IMR-90 (cell line): Measurements from ENCODE around the gene KIAA0319L. TPM values are rescaled to one million over a fixed set of nuclear protein-coding genes. Genes with fewer than 3 reads are reported as not detected.

Source experiments
- ATAC-seq: fragments of 200-7000 bp; cut with Tn5 transposase; 2 replicates; pipeline ENCODE4 v1.9.1; 2020; ENCODE audit warnings: low read depth, mild to moderate bottlenecking, moderate library complexity
- BruUV-seq: library from RNA; stranded (reverse); fragments of 400-500 nt; replicated peaks from 2 replicates; lab custom pipeline; 2021; lab: Mats Ljungman, UMichigan
- CTCF ChIA-PET: fragments of 300-600 bp; formaldehyde crosslinking; extraction: SDS; loops from one replicate; lab custom pipeline; 2021; ENCODE audit warnings: antibody characterized with exemption; lab: Yijun Ruan, JAX
- POLR2A ChIA-PET: fragments of 300-600 bp; sonication (Branson Sonifier 250); formaldehyde crosslinking; loops from one replicate; lab custom pipeline; 2022; ENCODE audit warnings: antibody characterized with exemption; ENCODE audit not compliant: unreplicated experiment; lab: Charles Lee
- DNase-seq: peaks from one replicate; pipeline ENCODE4 v3.0.0; 2013
- H2AFZ ChIP-seq: replicated peaks from 2 replicates; pipeline ENCODE3; 2013; ENCODE audit warnings: low read length, mild to moderate bottlenecking; ENCODE audit not compliant: poor library complexity
- H2AK5ac ChIP-seq: 2 replicates; pipeline ENCODE4 v1.6.1; 2013; ENCODE audit warnings: low read depth, low read length, inconsistent platforms
- H2AK9ac ChIP-seq: replicated peaks from 2 replicates; pipeline ENCODE3; 2013; ENCODE audit warnings: mild to moderate bottlenecking, low read depth, low read length, moderate library complexity; ENCODE audit not compliant: poor library complexity
- H2BK120ac ChIP-seq: 2 replicates; pipeline ENCODE4 v1.6.1; 2013; ENCODE audit warnings: low read depth, low read length, inconsistent platforms
- H2BK15ac ChIP-seq: 3 replicates; pipeline ENCODE4 v1.6.1; 2013; ENCODE audit warnings: low read depth, low read length, inconsistent platforms
- H2BK20ac ChIP-seq: 2 replicates; pipeline ENCODE4 v1.6.1; 2013; ENCODE audit warnings: low read depth, mild to moderate bottlenecking, inconsistent platforms, low read length, moderate library complexity
- H2BK5ac ChIP-seq: 2 replicates; pipeline ENCODE4 v1.6.1; 2013; ENCODE audit warnings: mild to moderate bottlenecking, low read depth, low read length, inconsistent platforms; ENCODE audit not compliant: poor library complexity, severe bottlenecking
- H3K14ac ChIP-seq: replicated peaks from 2 replicates; pipeline ENCODE4 v1.6.1; 2013; ENCODE audit warnings: low read depth, low read length, inconsistent platforms
- H3K18ac ChIP-seq: 2 replicates; pipeline ENCODE4 v1.6.1; 2013; ENCODE audit warnings: low read depth, low read length, control low read depth
- H3K23ac ChIP-seq: 2 replicates; pipeline ENCODE4 v1.6.1; 2013; ENCODE audit warnings: low read depth, low read length, inconsistent platforms
- H3K27ac ChIP-seq: 2 replicates; pipeline ENCODE4 v1.5.1; 2013; ENCODE audit warnings: mild to moderate bottlenecking, control low read depth, low read length; ENCODE audit not compliant: insufficient read depth
- H3K27me3 ChIP-seq: 2 replicates; pipeline ENCODE4 v1.6.1; 2013; ENCODE audit warnings: low read length; ENCODE audit not compliant: control insufficient read depth, insufficient read depth
- H3K36me3 ChIP-seq: 2 replicates; pipeline ENCODE4 v1.6.1; 2013; ENCODE audit warnings: low read length, mixed read lengths; ENCODE audit not compliant: control insufficient read depth, insufficient read depth
- H3K4ac ChIP-seq: 2 replicates; pipeline ENCODE4 v1.6.1; 2013; ENCODE audit warnings: low read depth, low read length, inconsistent platforms
- H3K4me1 ChIP-seq: 2 replicates; pipeline ENCODE4 v1.6.1; 2013; ENCODE audit warnings: low read length, mixed read lengths; ENCODE audit not compliant: control insufficient read depth, insufficient read depth
- H3K4me2 ChIP-seq: 2 replicates; pipeline ENCODE4 v1.6.1; 2013; ENCODE audit warnings: low read depth, mild to moderate bottlenecking, control low read depth, low read length, moderate library complexity
- H3K4me3 ChIP-seq: 2 replicates; pipeline ENCODE4 v1.5.1; 2013; ENCODE audit warnings: low read depth, mild to moderate bottlenecking, control low read depth, low read length, moderate library complexity; ENCODE audit not compliant: insufficient read depth
- H3K56ac ChIP-seq: 2 replicates; pipeline ENCODE4 v1.6.1; 2013; ENCODE audit warnings: low read length, inconsistent platforms; ENCODE audit not compliant: insufficient read depth; ENCODE audit errors: extremely low read depth
- H3K79me1 ChIP-seq, 2 experiments: 2 replicates each; pipeline ENCODE4 v1.6.1; 2013; ENCODE audit warnings: low read length in 2 of 2, inconsistent platforms in 1 of 2, low read depth in 1 of 2
- H3K9ac ChIP-seq: 2 replicates; pipeline ENCODE4 v1.6.1; 2013; ENCODE audit warnings: low read depth, low read length, control low read depth
- H3K9me1 ChIP-seq: 2 replicates; pipeline ENCODE4 v1.6.1; 2013; ENCODE audit warnings: low read length, inconsistent platforms; ENCODE audit not compliant: insufficient read depth
- H3K9me3 ChIP-seq: 2 replicates; pipeline ENCODE4 v1.6.1; 2013; ENCODE audit warnings: low read length; ENCODE audit not compliant: control insufficient read depth, insufficient read depth
- H4K20me1 ChIP-seq: 2 replicates; pipeline ENCODE4 v1.6.1; 2013; ENCODE audit warnings: low read length, inconsistent platforms; ENCODE audit not compliant: insufficient read depth
- H4K5ac ChIP-seq: 2 replicates; pipeline ENCODE4 v1.6.1; 2013; ENCODE audit warnings: mild to moderate bottlenecking, low read depth, low read length, control low read depth
- H4K8ac ChIP-seq, 2 experiments: 2 replicates each; pipeline ENCODE4 v1.6.1; 2013; ENCODE audit warnings: low read depth in 2 of 2, low read length in 2 of 2, control low read depth in 1 of 2, inconsistent platforms in 1 of 2
- H4K91ac ChIP-seq: 2 replicates; pipeline ENCODE4 v1.6.1; 2013; ENCODE audit warnings: low read depth, low read length, inconsistent platforms; ENCODE audit not compliant: insufficient read depth
- BHLHE40 ChIP-seq: fragments of 150-350 bp; IDR thresholded peaks from 2 replicates; pipeline ENCODE4 v1.6.1; 2016; ENCODE audit warnings: mild to moderate bottlenecking, low read depth, low read length
- CEBPB ChIP-seq: IDR thresholded peaks from 2 replicates; pipeline ENCODE4 v1.6.1; 2012; ENCODE audit warnings: low read depth, low read length, improper control_type of control experiment
- CHD1 ChIP-seq: IDR thresholded peaks from 2 replicates; pipeline ENCODE4 v1.6.1; 2012; ENCODE audit warnings: low read depth, low read length, improper control_type of control experiment
- MAZ ChIP-seq: IDR thresholded peaks from 2 replicates; pipeline ENCODE4 v1.6.1; 2012; ENCODE audit warnings: low read depth, mild to moderate bottlenecking, low read length, improper control_type of control experiment, moderate library complexity, borderline replicate concordance
- MXI1 ChIP-seq: IDR thresholded peaks from 2 replicates; pipeline ENCODE4 v1.6.1; 2012; ENCODE audit warnings: low read depth, mild to moderate bottlenecking, low read length, moderate library complexity, borderline replicate concordance
- NFE2L2 ChIP-seq: fragments of 150-350 bp; IDR thresholded peaks from 2 replicates; pipeline ENCODE4 v1.6.1; 2016; ENCODE audit warnings: low read depth, mild to moderate bottlenecking, low read length
- POLR2A ChIP-seq: IDR thresholded peaks from 2 replicates; pipeline ENCODE4 v1.6.1; 2012; ENCODE audit warnings: mild to moderate bottlenecking, low read depth, low read length
- RAD21 ChIP-seq: IDR thresholded peaks from 2 replicates; pipeline ENCODE4 v1.6.1; 2012; ENCODE audit warnings: low read length, improper control_type of control experiment
- RCOR1 ChIP-seq: IDR thresholded peaks from 2 replicates; pipeline ENCODE4 v1.6.1; 2012; ENCODE audit warnings: mild to moderate bottlenecking, low read length, improper control_type of control experiment; ENCODE audit not compliant: insufficient replicate concordance
- WGBS, 2 experiments: methylation state at CpG; one replicate each; pipeline versions ENCODE4 v1.1.5 to v1.1.7; 2013; ENCODE audit warnings: missing lambda C conversion rate in 2 of 2; ENCODE audit not compliant: insufficient read length in 1 of 2; ENCODE audit errors: extremely low coverage in 2 of 2; 5-methylcytosine and 5-hydroxymethylcytosine counted together
- dilution Hi-C: fragments of 300-500 bp; cut with HindIII; formaldehyde crosslinking; loops from one replicate; pipeline ENCODE4 v1.14.3; 2018; ENCODE audit warnings: low sequenced_read_pairs; ENCODE audit not compliant: unreplicated experiment
- in situ Hi-C: fragments of 300-500 bp; cut with MboI; formaldehyde crosslinking; loops from 3 replicates; pipeline ENCODE4 v1.14.3; 2019; ENCODE audit warnings: low sequenced_read_pairs, inconsistent platforms, mixed read lengths
- intact Hi-C: fragments of 100-400 bp; cut with micrococcal nuclease; formaldehyde crosslinking; loops from 2 replicates; pipeline ENCODE4 v1.10.0; 2022
- polyA plus RNA-seq, 3 experiments: library from polyadenylated mRNA; depleted of rRNA; stranded (reverse); fragments of >200 nt; gene quantifications; 2 replicates each; pipeline ENCODE4 v1.2.3, GENCODE V29; 2012; ENCODE audit warnings: low replicate concordance in 1 of 3
- total RNA-seq: library from RNA; depleted of rRNA; stranded (reverse); fragments of >200 nt; gene quantifications from 2 replicates; pipeline ENCODE4 v1.2.3, GENCODE V29; 2012
- TF ChIP-seq, protein P1 (sequence below): fragments of 150-350 bp; IDR thresholded peaks from 2 replicates; pipeline ENCODE4 v1.6.1; 2016; ENCODE audit warnings: low read depth, mild to moderate bottlenecking, low read length, moderate library complexity, borderline replicate concordance
- TF ChIP-seq, protein P2 (sequence below): fragments of 150-350 bp; IDR thresholded peaks from 2 replicates; pipeline ENCODE4 v1.6.1; 2017; ENCODE audit warnings: mild to moderate bottlenecking, antibody characterized with exemption, low read length, low read depth

The KIAA0319L gene
- total and polyA plus RNA-seq, 2 of the 4 experiments (the other 2 are of a cell fraction): 38.0 to 49.8 TPM

DNA sequence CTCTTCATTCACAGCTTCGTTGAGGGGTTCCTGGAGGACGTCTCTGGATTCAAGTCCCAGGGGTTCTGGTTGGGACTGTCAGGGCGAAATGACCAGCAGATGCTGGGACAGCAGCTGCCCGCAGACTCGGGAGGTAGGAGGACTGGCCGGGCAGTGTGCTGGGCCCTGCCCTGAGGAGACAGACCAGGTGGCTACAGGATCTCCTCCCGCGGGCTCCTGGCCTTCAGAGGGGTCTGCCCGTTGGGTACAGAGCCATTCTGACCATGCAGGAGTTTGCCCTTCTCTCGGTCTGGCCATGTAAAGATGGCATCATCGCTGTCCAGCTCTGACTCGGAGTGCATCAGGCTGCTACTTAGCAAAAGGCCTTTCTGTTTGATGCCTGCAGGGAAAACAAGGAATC lies 122.5 kb downstream of the KIAA0319L start:
- Histone ChIP-seq H3K9me3 (no peaks in the 10 kb centered on the region), H2AK5ac (no peak overlapping the region), H2BK5ac (no peak overlapping the region), H3K4me3 (no peak overlapping the region), H2BK120ac (no peak overlapping the region), H3K9me1 (peaks cover 3% of the 10 kb centered on the region; the same call in 1 of the 2 replicates), H3K18ac (no peak overlapping the region), H3K79me1 (no peaks in the 10 kb centered on the region; a peak in 1 of 4 replicates), H2AFZ (no peak overlapping the region), H3K27ac (no peak overlapping the region), H3K14ac (no peak overlapping the region), H4K91ac (no peak overlapping the region), H3K56ac (no peak overlapping the region), H4K5ac (no peak overlapping the region), H3K4me1 (peaks cover 2% of the 10 kb centered on the region; the same call in 1 of the 2 replicates), H3K23ac (no peak overlapping the region), H3K27me3 (no peaks in the 10 kb centered on the region), H2BK15ac (no peak overlapping the region), H2BK20ac (no peak overlapping the region), H3K4ac (no peak overlapping the region), H4K20me1 (peaks cover 3% of the 10 kb centered on the region; the same call in 1 of the 2 replicates), H3K4me2 (no peak overlapping the region), H3K9ac (no peak overlapping the region), H2AK9ac (no peak overlapping the region), H4K8ac (no peak overlapping the region), H3K36me3 (peaks cover 56% of the 10 kb centered on the region)
- WGBS, 2 experiments: 78% methylated on average over 3 of the region's 12 CpGs; no CpG with 5 or more reads in 1 of the 2 experiments
- POLR2A ChIA-PET: no interaction called here
- CTCF ChIA-PET: no interaction called here
- BruUV-seq: no TSS peak
- ATAC-seq: no peak
- in situ Hi-C loops: no loop called here
- dilution Hi-C loops: no loop called here
- DNase-seq: no peak
- TF ChIP-seq RAD21 (no peak), POLR2A (no peak), RCOR1 (no peak), NFE2L2 (no peak), BHLHE40 (no peak), MAZ (no peak), CHD1 (no peak), MXI1 (no peak), CEBPB (no peak)
- TF ChIP-seq, protein P1, sequence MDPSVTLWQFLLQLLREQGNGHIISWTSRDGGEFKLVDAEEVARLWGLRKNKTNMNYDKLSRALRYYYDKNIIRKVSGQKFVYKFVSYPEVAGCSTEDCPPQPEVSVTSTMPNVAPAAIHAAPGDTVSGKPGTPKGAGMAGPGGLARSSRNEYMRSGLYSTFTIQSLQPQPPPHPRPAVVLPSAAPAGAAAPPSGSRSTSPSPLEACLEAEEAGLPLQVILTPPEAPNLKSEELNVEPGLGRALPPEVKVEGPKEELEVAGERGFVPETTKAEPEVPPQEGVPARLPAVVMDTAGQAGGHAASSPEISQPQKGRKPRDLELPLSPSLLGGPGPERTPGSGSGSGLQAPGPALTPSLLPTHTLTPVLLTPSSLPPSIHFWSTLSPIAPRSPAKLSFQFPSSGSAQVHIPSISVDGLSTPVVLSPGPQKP: no peak
- TF ChIP-seq, protein P2, sequence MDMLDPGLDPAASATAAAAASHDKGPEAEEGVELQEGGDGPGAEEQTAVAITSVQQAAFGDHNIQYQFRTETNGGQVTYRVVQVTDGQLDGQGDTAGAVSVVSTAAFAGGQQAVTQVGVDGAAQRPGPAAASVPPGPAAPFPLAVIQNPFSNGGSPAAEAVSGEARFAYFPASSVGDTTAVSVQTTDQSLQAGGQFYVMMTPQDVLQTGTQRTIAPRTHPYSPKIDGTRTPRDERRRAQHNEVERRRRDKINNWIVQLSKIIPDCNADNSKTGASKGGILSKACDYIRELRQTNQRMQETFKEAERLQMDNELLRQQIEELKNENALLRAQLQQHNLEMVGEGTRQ: no peak
- intact Hi-C loops: no loop called here
